Esophagus muscularis mucosa (tissue), 4 donors: Measurements from ENCODE around the gene ARHGAP40. TPM values are rescaled to one million over a fixed set of nuclear protein-coding genes. Genes with fewer than 3 reads are reported as not detected.

ENCODE experiments used
- DNase-seq: peaks from one replicate; pipeline ENCODE4 v3.0.0-alpha.2; 2017; ENCODE audit errors: extremely low spot score
- H3K27ac ChIP-seq, 4 donors: fragments of 200-600 bp; sonication (generic); replicated peaks in 1 of 4; 1 replicate in 3 of 4; 2 replicates in 1 of 4; pipeline ENCODE4 v1.5.1; 2016 to 2019; ENCODE audit warnings: mild to moderate bottlenecking in 1 of 4
- H3K27me3 ChIP-seq, 4 donors: fragments of 200-600 bp; sonication (generic); one replicate each; pipeline versions ENCODE4 v1.5.1 to v1.6.0; 2016 to 2019
- H3K36me3 ChIP-seq, 4 donors: fragments of 200-600 bp; sonication (generic); one replicate each; pipeline ENCODE4 v1.5.1; 2016 to 2019
- H3K4me1 ChIP-seq, 4 donors: fragments of 200-600 bp; sonication (generic); one replicate each; pipeline ENCODE4 v1.5.1; 2016 to 2019
- H3K4me3 ChIP-seq, 4 donors: fragments of 200-600 bp; sonication (generic); 1 replicate in 2 of 4; 2 replicates in 2 of 4; pipeline ENCODE4 v1.5.1; 2016 to 2019; ENCODE audit warnings: mild to moderate bottlenecking in 4 of 4, moderate library complexity in 1 of 4
- H3K9me3 ChIP-seq, 4 donors: fragments of 200-600 bp; sonication (generic); 1 replicate in 3 of 4; 2 replicates in 1 of 4; pipeline ENCODE4 v1.5.1; 2016 to 2019
- CTCF ChIP-seq, 3 experiments: fragments of 200-600 bp in 2 of 3; fragments of 450-650 bp in 1 of 3; sonication (generic) in 2 of 3; IDR thresholded peaks; one replicate each; pipeline ENCODE4 v1.5.1; 2017 to 2019; ENCODE audit warnings: antibody characterized with exemption in 3 of 3, mild to moderate bottlenecking in 2 of 3, moderate library complexity in 1 of 3
- EP300 ChIP-seq: sonication (generic); formaldehyde crosslinking; IDR thresholded peaks from one replicate; pipeline ENCODE4 v1.6.1; 2017; ENCODE audit warnings: antibody characterized with exemption
- POLR2A ChIP-seq: fragments of 450-650 bp; IDR thresholded peaks from one replicate; pipeline ENCODE4 v1.6.1; 2017; ENCODE audit warnings: antibody characterized with exemption, moderate library complexity, mild to moderate bottlenecking, low read depth
- POLR2AphosphoS5 ChIP-seq, 2 donors: sonication (generic); formaldehyde crosslinking; IDR thresholded peaks; one replicate each; pipeline ENCODE4 v1.6.1; 2017; ENCODE audit warnings: antibody characterized with exemption in 2 of 2
- WGBS: methylation state at CpG from one replicate; pipeline ENCODE4 v1.1.5; 2018; 5-methylcytosine and 5-hydroxymethylcytosine counted together
- intact Hi-C: fragments of 100-400 bp; cut with DNase I; formaldehyde crosslinking; loops from one replicate; pipeline ENCODE4 v1.15.1; 2023
- total RNA-seq, 4 donors: library from RNA; depleted of rRNA; stranded (reverse); fragments of >200 nt; gene quantifications; one replicate each; pipeline versions ENCODE4 v1.1.0 to v1.2.1, GENCODE V29; 2016

ARHGAP40 gene
- total RNA-seq, 4 donors from 2014 or later: 0.42 TPM; not detected in 3

- TF ChIP-seq POLR2A: no peak
- TF ChIP-seq POLR2AphosphoS5 (IDR thresholded peaks at IDR 0.05): no peak
- TF ChIP-seq EP300: no peak
- no peak for TF ChIP-seq CTCF (IDR thresholded peaks at IDR 0.05)
- Histone ChIP-seq H3K4me3 (no peak within 1 kb of the TSS), H3K9me3 (no peaks in the 10 kb centered on the region), H3K36me3 (peaks cover under 1 to 23% (median 6%) of the 10 kb centered on the region in 4 donors), H3K27me3 (peaks cover 0 to 29% (median 0%) of the 10 kb centered on the region in 4 donors), H3K27ac (no peak within 1 kb of the TSS), H3K4me1 (peaks cover 0 to 11% (median 4%) of the 10 kb centered on the region in 4 donors)
- intact Hi-C loops: no loop called here
- 75% methylated on average over 5 of the region's 5 CpGs for WGBS
- no peak for DNase-seq
These were observed 20.6 kb upstream of the ARHGAP40 start, which contains the start of gene ADIG for GRCh38 chr20:38581013-38581412. ADIG (plus strand) TSS chr20:38581197; CDS start chr20:38581251, 54 bp downstream.

GRCh38 chr20:38581830-38582358 lies 19.7 kb upstream of the ARHGAP40 start:
- intact Hi-C loops: no loop called here
- no peak for DNase-seq
- Histone ChIP-seq H3K36me3 (peaks cover 0 to 14% (median under 1%) of the 10 kb centered on the region in 4 donors), H3K27ac (no peak overlapping the region), H3K27me3 (peaks cover 0 to 33% (median 0%) of the 10 kb centered on the region in 4 donors), H3K4me3 (no peak overlapping the region), H3K9me3 (no peaks in the 10 kb centered on the region), H3K4me1 (peaks cover 0 to 11% (median 4%) of the 10 kb centered on the region in 4 donors)
- 78% methylated on average over 4 of the region's 4 CpGs for WGBS
- TF ChIP-seq POLR2AphosphoS5 (IDR thresholded peaks at IDR 0.05): no peak
- TF ChIP-seq CTCF (IDR thresholded peaks at IDR 0.05): no peak
- TF ChIP-seq POLR2A: no peak
- TF ChIP-seq EP300: no peak

GRCh38 chr20:38583306-38583705 lies 18.3 kb upstream of the ARHGAP40 start:
- H3K9me3 ChIP-seq: no peaks in the 10 kb centered on the region
- WGBS: 94% methylated on average over 4 of the region's 4 CpGs
- no peak overlapping the region for H3K4me3 ChIP-seq
- DNase-seq: no peak
- H3K27ac ChIP-seq: no peak overlapping the region
- H3K4me1 ChIP-seq: peaks cover 0 to 11% (median 4%) of the 10 kb centered on the region in 4 donors
- H3K36me3 ChIP-seq: peaks cover 0 to under 1% (median 0%) of the 10 kb centered on the region in 4 donors
- intact Hi-C loops: no loop called here
- TF ChIP-seq POLR2AphosphoS5 (IDR thresholded peaks at IDR 0.05) (no peak), CTCF (IDR thresholded peaks at IDR 0.05) (no peak), EP300 (no peak), POLR2A (no peak)
- peaks cover 0 to 44% (median 0%) of the 10 kb centered on the region in 4 donors for H3K27me3 ChIP-seq

- H3K9me3 ChIP-seq: no peaks in the 10 kb centered on the region
- H3K27ac ChIP-seq: no peak overlapping the region
- TF ChIP-seq POLR2A (no peak), CTCF (IDR thresholded peaks at IDR 0.05) (no peak), POLR2AphosphoS5 (IDR thresholded peaks at IDR 0.05) (no peak), EP300 (no peak)
- 77% methylated on average over 4 of the region's 7 CpGs for WGBS
- no peaks in the 10 kb centered on the region for H3K36me3 ChIP-seq
- intact Hi-C loops: no loop called here
- no peak overlapping the region for H3K4me3 ChIP-seq
- peaks cover 0 to 8% (median 4%) of the 10 kb centered on the region in 4 donors for H3K4me1 ChIP-seq
- H3K27me3 ChIP-seq: peaks cover 0 to 53% (median 0%) of the 10 kb centered on the region in 4 donors
- no peak for DNase-seq
These were observed 17.4 kb upstream of the ARHGAP40 start for GRCh38 chr20:38584099-38584763.
